M059J (cell line): ENCODE data around the gene PRRT1. TPM values are rescaled to one million over a fixed set of nuclear protein-coding genes. Genes with fewer than 3 reads are reported as not detected.
"Not testable (repeated sequence)": the region's sequence is repeated elsewhere in the genome, so short reads cannot be mapped to it uniquely, and the experiment has no call there.

Experiments
- DNase-seq: peaks from one replicate; pipeline ENCODE4 v3.0.0-alpha.2; 2012; ENCODE audit warnings: low read depth
- total RNA-seq: library from RNA; depleted of rRNA; stranded (reverse); fragments of >200 nt; shearing (Covaris generic); gene quantifications from 2 replicates; pipeline ENCODE4 v1.2.3, GENCODE V29; 2014

The PRRT1 gene
- total RNA-seq, 1 experiment from 2014 or later: 0.12 TPM

DNA sequence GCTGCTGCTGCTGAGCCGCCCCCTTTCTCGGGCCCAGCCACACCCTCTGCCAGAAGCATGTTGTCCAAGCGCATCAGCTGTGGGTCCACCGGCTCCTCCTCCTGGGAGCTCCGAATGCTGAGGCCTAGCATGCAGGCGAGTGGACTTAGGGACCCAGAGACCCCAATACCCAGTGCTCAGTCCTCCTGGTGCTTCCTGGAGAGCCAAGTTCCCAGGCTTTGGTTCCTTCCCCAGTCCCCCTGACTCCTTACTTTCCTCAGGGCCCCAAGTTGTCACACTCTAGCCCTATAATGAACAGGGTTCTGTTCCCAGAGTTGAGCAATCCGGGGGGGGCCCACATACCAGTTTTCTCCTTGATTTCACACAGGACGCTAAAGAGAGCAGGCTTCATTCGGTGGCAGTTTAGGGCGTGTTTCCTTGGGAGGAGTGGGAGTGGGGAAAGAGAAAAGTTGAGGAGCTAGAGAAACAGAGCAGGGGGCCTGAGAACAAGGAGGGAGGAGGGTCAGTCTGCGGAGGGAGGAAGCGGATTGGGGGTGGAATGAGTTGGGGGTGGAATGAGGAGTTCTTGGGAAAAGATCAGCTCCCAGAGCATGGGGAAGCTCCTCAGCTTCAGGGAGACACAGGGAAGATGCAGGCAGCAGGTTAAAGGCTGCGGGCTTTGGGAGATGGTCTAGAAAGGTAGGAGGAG, 36.8 kb upstream of the PRRT1 start:
- no peak for DNase-seq

DNA sequence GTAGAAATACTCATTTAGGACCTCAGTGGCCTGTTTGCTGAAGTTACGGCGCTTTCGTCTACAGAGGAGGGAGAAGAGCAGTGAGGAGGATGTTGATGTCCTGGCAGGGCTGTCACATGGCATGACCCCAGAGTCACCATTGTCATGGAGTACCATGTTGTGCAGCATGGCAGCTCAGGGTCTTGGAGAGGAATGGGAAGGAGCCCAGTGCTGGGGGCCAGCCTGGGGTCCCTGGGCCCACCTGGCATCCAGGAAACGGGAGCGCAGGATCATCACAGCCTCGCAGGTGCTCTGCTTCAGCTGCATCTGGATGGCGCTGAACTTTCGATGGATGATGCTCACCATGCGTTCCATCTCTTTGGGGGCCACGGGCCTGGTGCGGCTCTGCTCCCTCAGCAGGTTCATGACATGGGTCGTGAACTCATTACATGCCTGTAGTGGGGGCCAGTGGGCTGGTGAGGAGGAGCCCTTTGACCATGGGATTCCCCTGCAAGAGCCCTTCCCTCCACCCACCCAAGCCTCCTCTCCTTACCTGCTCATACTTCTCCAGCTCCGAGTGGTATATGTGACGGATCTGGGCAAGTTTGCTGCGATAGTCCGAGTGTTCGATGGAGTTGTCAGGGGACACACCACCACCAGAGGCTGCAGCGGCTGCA, 36.1 kb upstream of the PRRT1 start:
- DNase-seq: not testable (repeated sequence)

DNA sequence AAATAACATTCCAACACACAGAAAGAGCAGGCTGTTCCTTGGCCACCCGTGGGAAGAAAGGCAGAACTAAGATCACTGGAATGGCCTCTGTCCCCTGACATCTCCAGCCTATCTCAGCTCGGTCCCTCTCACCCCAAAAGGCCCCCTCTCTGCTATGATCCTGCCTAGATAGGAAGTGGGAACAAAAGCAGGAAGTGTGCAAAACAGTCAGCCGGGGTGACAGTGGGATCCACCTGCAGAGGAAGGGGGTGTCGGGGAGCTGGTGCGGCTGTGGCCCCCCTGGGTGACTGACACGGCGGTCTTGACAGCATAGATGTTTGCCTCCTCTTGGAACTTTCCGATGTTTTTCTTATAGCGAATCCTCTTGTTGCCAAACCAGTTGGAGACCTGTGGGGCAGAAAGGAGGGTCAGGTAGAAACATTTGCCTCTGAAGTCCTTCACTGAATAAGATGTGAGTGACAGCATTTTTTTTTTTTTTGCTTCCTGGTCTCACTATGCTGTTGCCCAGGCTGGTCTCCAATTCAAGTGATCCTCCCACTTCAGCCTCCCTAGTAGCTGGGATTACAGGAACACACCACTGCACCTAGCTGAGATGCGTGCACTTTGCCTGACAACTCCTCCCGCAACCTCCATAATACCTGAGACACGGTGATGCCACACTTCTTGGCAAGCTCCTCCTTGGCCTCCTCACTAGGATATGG, 35.4 kb upstream of the PRRT1 start:
- no peak for DNase-seq

DNA sequence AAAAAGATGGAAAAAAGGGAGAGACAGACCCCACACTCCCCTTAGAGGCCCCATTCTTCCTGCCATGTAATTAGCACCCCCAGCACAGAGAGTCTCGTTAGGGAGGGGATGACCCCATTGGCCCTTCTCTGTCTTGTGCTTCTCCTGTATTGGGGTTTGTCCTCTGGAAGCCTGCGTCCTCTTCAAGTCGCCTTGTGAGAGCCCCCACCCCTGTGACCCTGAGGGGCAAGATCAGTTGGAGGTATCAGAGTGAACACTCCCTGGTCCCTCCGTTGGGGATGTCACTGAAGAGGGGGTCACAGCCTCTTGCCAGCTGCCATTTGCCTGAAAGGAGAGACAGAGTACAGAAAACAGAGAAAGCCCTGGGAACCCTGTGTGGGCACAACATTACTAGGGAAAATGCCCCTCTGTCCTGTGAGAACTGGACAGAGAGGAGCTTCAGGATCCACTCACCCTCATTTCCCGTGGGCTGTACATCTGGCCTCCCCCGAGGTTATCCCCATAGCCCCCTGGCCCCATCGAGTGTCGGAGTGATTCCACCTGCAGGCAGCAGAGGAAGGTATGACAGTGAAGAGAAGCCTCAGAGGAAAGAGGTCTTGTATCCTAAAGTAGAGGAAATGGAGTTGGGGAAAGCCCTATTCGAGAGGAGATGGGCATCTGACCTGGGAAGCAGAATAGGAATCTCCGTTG, 34.6 kb upstream of the PRRT1 start:
- DNase-seq: not testable (repeated sequence)

DNA sequence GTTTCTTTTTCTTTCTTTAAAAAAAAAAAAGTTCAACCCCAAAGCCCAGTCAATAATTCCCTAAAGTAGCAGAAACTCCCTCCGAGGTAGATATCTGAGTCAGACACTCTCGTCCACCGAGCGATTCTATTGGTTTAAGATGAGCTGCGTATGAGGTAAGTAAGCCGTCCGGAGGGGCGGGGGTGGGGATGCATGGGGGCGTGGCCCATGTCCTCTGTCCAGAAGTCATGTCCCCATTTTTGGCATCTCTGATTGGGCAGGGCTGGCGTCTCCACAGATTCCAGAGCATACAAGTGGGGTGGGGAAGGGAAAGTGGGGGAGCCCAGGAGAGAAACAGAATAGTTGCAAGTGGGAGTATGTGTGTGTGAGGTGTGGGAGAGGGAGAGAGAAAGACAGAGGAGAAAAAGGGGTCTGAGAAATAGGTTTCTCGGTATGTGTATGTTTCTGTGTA, 34.0 kb upstream of the PRRT1 start:
- peak; percentile 81 for DNase-seq

DNA sequence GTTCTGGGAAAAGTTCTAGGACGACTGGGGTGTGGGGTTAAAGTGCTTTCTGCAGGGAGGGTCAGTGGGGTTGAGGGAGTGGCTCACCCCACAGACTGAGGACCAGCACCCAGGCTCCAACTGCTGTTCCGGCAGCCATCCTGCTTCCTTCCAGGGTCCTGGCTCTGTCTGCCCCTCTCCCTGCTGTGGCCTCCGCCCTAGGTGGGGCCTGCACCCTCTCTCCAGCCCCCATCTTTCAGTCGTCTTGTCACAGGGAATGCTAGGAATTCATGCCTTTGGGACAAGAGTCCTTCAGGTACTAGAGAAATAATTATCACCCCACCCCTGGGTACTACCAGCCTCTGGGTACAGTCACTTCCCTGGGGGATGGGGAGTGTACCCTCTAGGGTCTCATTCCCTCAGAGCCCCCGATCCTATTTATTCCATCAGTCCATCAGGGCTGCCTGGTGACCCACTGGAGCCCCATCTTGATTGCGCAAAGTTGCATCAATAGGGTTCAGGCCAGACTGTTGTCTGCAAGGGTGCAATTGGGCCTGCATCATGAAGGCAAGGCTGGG, 32.4 kb upstream of the PRRT1 start, which contains the start of gene AGER:
TSS of gene AGER (minus strand) at position 170 of the 557 bp plus-strand sequence. CDS start at position 139, 31 bp downstream.
- DNase-seq: no peak

DNA sequence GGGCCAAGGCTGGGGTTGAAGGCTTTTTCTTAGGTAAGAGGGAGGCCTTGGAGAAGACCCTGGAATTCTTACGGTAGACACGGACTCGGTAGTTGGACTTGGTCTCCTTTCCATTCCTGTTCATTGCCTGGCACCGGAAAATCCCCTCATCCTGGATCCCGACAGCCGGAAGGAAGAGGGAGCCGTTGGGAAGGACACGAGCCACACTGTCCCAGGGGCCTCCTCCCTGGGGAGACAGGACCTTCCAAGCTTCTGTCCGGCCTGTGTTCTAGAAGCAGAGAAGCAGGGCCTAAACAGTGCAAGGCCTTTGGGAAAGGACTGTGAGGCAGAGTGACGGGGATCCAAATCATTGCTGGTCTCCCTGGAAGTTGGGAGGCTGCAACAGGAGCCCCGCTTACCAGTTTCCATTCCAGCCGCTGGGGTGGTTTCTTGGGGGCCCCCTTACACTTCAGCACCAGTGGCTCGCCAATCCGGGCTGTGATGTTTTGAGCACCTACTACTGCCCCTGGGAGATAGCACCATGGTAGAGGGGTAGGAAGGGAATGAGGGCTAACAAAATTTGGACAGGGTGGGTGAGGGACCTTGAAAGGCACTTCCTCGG, 31.8 kb upstream of the PRRT1 start:
- no peak for DNase-seq

DNA sequence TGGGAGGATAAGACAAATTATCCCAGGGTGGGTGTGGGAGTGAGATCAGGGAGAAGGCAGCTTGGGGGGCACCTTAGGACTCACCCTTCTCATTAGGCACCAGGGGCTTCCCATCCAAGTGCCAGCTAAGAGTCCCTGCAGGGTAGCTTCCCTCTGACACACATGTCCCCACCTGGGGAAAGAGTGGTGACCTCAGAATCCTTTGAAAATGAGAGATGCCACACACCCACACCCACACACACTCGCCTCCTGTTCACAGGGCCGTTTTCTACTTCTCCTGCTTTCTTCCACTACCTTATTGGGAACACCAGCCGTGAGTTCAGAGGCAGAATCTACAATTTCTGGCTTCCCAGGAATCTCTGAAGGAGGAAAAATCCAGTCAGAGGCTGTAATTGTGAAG, 31.3 kb upstream of the PRRT1 start:
- no peak for DNase-seq

DNA sequence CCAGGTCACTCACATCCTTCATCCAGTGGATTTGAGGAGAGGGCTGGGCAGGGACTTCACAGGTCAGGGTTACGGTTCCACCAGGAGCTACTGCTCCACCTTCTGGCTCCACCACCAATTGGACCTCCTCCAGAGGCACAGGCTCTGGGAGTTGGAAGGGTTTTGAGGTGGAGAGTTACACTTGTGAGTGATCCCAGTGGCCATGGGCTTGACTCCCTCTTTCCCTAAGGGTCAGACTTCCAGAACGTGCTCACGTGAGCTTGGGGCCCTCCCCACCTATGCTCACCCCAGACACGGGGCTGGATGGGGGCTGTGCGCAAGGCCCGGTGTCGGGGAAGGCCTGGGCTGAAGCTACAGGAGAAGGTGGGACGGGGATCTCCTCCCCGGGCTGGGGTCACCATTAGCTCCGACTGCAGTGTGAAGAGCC, 30.8 kb upstream of the PRRT1 start:
- no peak for DNase-seq

DNA sequence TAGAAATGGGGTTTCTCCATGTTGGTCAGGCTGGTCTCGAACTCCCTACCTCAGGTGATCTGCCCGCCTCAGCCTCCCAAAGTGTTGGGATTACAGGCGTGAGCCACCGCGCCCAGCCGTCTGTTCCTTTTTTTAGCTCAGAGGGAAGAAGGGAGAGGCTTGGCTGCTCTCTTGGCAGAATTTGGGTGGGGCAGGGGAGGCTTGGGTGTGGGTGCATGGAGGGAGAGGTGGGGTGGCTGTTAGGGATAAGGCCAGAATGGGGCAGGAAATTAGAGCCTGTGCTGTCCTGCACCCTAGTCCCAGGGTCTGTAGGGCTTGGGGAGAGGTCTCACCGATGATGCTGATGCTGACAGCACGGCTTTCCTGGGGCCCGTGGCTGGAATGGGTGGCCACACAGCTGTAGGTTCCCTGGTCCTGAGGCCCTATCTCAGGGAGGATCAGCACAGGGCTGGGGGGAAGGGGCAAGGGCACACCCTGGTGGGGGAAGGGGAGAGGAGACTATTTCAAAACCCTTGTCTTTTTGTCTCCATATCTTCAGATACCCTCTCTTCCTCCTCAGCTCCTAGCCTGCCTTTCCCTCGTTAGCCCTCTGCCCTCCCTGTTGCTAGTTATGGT, 30.3 kb upstream of the PRRT1 start:
- DNase-seq: no peak

DNA sequence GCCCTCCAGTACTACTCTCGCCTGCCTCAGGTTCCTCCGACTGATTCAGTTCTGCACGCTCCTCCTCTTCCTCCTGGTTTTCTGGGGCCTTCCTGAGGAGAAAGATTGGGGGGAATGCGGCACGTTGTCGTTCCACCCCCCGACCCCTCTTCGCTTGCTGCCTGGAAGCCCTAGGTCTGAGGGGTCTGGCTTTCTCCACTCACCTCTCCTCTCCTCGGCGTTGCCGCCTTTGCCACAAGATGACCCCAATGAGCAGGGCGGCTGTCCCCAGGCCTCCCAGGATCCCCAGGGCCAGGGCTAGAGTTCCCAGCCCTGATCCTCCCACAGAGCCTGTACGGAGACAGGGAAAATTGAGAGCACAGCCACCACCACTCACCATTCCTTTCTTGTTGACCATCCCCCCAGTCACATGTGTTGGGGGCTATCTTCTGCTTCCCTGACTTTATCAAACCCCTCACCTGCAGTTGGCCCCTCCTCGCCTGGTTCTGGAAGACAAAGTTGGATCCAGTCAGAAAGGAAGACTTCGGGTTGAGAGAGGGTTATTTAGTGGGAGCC, 29.5 kb upstream of the PRRT1 start:
- DNase-seq: no peak

DNA sequence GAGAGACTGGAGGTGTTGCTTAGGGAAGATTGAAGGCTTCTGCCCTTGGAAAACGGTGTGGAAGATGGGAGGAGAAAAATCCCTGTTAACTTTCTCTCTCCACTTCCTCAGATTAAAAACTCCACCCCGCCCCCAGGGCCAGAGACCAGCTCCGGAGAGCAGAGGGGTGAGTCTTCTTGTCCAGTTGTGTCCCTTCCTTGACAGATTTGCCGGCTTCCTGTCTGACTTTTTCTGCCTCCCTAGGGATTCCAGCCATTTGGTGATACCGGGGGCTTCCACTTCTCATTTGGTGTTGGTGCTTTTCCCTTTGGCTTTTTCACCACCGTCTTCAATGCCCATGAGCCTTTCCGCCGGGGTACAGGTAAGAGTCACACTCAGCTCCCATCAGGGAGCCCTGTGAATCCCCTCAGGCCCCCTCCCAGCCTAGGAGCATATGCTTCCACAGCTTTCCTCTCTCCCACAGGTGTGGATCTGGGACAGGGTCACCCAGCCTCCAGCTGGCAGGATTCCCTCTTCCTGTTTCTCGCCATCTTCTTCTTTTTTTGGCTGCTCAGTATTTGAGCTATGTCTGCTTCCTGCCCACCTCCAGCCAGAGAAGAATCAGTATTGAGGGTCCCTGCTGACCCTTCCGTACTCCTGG, 28.1 kb upstream of the PRRT1 start:
- no peak for DNase-seq

DNA sequence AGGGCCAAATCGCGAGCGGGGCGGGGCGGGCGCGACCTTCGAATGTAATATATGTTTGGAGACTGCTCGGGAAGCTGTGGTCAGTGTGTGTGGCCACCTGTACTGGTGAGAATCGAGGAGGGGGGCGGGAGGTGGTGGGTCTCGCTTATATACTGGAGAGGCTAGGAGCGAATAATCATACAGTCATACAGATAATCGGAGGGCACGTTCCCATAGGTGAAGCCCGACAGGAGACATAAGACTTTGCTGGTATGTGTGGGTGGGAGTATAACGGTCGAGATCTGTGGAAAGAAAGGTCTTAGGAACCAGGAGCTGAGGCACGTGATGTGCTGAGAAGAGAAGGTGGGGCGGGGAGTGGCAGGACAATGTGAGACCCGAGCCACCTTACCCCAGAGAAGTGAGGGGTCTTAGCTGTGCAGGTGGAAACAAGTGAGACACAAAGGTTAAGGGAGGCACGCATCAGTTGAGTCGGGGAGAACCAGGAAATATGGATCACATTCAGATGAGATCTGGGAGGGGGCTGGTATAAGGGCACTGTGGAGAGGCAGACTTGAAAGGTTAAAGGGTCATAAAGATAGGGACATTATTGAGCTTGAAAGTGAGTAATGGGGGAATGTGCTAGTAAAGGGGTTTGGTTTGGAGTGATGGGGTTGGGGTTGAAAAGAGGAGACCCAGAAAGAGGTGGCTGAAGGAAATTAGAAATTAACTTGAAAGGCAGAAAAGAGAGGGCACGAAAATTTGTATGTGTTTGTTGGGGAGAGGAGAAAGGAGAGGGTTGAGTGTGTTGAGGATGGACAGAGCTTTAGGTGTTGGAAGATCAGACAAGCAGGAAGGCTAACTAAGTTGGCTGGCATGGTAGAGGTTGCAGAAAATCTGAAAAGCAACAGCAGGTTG, 27.1 kb upstream of the PRRT1 start:
- peak; percentile 32 for DNase-seq

DNA sequence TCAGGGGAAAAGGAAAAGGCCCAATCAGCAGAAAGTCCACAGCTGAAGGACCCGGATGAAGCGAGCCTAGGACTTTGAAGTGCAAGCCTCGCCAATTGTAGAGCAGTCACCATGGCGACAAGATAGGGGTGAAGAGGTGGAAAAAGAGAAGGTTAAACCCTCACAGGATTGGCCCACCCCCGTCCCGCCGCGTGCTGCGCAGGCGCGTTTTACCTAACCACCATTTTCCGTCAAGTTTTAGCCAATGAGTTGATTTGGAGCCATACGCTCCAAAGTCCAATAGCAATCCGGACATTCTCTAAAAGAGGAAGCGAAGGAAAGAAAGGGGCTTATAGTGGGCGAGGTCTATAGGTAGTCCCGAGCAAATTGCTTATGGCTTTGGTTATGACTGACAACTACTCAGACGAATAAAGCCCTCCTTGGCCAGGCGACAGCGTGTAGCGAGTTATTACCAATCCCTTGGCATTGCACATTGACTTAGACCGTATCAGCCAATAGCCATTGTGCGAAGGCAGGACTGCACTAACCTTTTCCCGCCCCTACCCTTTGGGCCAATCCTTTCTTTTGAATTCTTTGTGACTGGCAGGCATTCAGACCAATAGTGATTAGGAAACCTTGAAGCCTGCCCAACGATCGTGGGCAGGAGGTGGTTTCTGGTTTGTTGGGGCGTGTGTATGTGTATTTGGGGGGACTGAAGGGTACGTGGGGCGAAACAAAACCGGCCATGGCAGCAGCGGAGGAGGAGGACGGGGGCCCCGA, 26.2 kb upstream of the PRRT1 start, which contains the start of gene RNF5:
TSS of gene RNF5 (plus strand) at position 618 of the 759 bp plus-strand sequence. CDS start at position 725, 107 bp downstream.
- peak; percentile 100 for DNase-seq

DNA sequence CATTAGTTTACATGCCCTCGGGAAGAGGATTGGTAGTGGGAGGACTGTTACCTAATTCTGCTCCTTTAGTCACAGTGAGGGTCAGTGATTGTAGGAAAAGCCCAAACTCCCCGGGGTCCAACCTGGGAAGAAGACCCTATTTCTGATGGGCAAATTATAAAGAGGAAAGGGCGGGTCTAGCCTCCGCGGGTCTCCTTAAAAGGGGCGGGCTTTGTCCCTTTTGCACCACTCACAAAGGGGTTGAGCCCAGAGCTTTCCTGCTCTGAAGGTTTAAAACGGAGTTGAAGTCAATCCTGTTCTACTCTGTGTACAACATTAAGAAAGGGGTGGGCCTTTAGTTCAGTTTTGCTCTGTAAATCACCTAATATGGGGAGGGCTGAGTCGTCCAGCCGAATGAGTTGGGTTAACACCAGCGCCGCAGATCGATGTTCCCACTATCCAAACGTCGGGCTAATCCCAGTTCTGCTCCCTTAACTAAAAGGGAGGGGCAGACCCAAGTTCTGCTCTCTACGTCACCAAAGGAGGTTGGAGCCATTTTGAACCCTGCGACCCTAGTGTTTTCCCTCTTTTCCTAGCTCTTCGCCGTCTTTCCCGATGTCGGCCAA, 25.5 kb upstream of the PRRT1 start:
- no peak for DNase-seq

DNA sequence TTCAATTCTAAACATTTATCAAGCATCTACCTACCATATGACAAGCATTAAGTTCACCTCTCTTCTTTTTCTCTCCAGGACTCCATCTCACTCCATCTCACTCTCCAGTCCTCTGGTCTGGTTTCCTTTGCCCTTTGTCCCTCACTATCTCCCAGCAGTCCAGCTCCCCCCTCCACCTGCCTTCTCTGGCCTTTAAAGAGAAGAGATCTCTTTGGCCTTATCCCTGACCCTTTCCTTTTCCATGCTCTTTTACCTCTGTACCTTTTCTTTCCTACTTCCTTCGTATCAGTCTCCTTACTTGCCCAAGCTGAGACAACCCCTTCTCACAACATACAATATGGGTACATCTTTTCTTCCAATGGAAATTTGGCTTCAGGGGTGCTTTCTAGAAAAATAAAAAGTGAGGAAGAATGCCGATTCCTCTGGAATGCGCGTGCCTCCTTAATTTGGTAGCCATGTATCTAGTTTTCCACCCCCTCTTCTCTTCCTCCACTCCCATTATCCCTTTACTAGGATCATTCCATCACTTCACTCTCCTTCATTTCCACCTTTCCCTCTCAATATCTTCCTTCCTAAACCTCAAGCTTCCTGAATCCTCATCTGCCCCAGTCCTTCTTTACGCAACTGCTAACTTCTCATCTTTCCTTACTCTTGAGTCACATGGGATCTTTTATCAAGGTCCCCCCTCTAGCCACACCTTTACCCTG, 24.9 kb upstream of the PRRT1 start:
- peak; percentile 83 for DNase-seq
